ENCODE measurements around the gene CEP89.
"Not testable (repeated sequence)": the region's sequence is repeated elsewhere in the genome, so short reads cannot be mapped to it uniquely, and the experiment has no call there.

Gene CEP89

GRCh38 chr19:32998722-32999121 is 27.0 kb upstream of the CEP89 start:
- TF ChIP-seq CTCF (IDR thresholded peaks at IDR 0.05; ENCODE audit: borderline replicate concordance, insufficient read depth, low read depth, low read length): no peak

DNA sequence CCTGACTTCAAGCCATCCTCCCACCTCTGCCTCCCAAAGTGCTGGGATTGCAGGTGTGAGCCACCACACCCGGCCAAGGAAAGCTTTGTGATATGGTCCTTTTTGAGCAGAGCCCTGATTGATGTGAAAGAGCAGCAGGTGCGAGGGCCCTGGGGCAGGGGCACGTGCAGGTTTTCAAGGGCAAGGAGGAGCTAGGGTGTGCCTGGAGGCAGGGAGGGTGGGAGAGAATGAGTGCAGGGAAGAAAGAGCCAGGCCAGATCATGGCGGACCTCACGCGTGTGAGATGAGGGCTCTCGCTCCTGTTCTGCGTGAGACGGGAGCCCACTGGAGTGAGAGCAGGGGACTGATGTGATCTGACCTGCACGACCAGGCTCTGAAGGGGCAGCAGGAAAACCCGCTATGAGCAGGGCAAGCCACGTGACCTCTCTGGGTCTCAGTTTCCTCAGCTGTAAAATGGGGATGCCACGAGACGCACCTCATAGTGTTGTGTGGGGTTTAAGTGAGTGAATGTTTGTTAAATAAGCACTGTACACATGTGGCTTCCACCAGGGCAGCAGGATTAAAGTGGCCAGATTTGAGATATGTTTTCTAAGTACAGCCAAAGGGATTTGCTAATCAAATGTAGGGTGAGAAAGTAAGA is 26.1 kb upstream of the CEP89 start:
- TF ChIP-seq CTCF (IDR thresholded peaks at IDR 0.05; ENCODE audit: borderline replicate concordance, insufficient read depth, low read depth, low read length): no peak
- H3K4me3 ChIP-seq (ENCODE audit: low read depth, low read length): no peak overlapping the region

More at GRCh38 chr19:32998722-32999121, 27.0 kb upstream of the CEP89 start:
- no peak overlapping the region for H3K4me3 ChIP-seq (ENCODE audit: low read depth, low read length)

GRCh38 chr19:32997061-32997464 is 25.3 kb upstream of the CEP89 start:
- not testable (repeated sequence) for H3K4me3 ChIP-seq (ENCODE audit: low read depth, low read length)

DNA sequence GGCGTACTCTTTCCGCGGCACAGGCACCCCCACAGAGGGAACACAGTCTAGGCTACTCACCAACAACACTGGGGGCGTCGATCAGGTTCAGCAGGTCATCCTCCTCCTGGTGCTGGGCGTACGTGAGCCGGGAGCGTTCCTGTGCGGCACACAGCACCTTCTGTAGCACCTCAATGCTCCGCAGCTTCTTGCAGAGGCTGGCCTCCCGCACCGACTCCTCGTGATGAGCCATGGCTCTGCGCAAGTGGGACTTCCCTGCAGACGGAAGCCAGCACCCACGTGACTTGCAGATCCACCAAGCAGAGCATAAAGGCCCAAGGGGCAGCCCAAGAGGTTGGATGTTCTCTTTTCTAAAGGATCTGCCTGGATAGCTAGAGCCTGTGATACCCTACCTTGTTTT is 24.2 kb upstream of the CEP89 start:
- not testable (repeated sequence) for H3K4me3 ChIP-seq (ENCODE audit: low read depth, low read length)

GRCh38 chr19:32988724-32989123 is 17.0 kb upstream of the CEP89 start:
- H3K4me3 ChIP-seq (ENCODE audit: low read depth, low read length): no peak overlapping the region
- no peak for TF ChIP-seq CTCF (IDR thresholded peaks at IDR 0.05; ENCODE audit: borderline replicate concordance, insufficient read depth, low read depth, low read length)

- H3K4me3 ChIP-seq (ENCODE audit: low read depth, low read length): not testable (repeated sequence)
These were observed 16.5 kb upstream of the CEP89 start for GRCh38 chr19:32988254-32988653.

DNA sequence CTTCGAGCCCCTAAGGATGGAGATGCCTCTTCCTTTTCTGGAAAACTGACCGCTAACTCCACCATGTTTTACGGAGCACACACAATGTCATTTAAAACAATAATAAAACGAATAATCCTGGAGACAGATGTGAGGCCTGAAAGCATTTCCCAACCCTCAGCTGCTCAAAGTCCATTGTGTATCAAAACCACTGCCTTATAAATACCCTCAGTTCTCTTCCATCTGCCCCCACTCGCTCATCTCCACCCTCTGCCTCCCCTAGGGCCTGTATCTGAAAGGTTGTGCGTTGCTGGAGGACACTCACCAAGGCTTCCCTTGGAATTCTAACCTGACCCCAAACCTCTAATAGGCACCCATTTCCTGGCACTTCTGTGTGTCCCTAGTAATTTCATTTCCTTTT is 10.7 kb upstream of the CEP89 start:
- H3K4me3 ChIP-seq (ENCODE audit: low read depth, low read length): not testable (repeated sequence)

DNA sequence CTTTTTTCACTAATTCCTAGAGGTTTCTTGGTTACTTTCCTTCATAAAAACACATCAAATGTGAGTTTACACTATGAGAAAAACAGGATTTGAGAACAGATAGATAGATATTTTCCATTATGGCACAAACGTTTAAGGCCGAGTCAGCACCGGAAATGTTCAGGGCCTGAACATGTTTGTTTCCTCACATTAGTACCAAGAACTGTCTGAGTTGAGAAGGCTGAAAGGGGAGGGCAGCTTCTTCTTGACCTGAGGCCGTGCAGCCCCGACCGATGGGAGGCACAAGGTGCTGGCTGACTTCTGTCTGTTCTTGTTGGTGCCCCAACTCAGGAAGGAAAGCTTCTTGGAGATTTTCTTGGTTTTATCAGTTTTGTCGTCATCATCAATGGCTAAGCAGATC is 8.0 kb upstream of the CEP89 start:
- H3K4me3 ChIP-seq (ENCODE audit: low read depth, low read length): not testable (repeated sequence)

GRCh38 chr19:32977813-32978212 is 6.1 kb upstream of the CEP89 start:
- not testable (repeated sequence) for H3K4me3 ChIP-seq (ENCODE audit: low read depth, low read length)

DNA sequence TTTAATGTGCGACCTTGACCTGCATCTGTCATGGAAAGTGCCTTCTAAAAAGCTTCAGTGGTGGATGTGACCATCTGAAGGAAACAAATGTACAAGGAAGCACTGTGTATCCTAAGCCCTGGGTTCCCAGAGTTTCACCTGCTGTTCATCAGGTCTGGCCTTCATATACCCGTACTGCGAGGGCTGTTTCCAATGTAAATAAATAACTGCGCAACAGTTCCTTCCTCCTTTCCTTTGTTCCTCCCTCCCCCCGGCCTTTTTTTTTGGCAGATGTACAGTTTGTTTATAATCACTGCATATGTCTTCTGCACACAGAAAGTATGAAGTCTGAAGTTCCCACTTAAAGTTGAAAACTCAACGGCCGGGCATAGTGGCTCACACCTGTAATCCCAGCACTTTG is 5.5 kb upstream of the CEP89 start:
- TF ChIP-seq CTCF (IDR thresholded peaks at IDR 0.05; ENCODE audit: borderline replicate concordance, insufficient read depth, low read depth, low read length): no peak
- H3K4me3 ChIP-seq (ENCODE audit: low read depth, low read length): no peak overlapping the region
